Measurements from ENCODE around the gene TMEM147.
A peak's percentile ranks its signal among the peaks of the same experiment; 100 is the strongest.

Gene TMEM147

DNA sequence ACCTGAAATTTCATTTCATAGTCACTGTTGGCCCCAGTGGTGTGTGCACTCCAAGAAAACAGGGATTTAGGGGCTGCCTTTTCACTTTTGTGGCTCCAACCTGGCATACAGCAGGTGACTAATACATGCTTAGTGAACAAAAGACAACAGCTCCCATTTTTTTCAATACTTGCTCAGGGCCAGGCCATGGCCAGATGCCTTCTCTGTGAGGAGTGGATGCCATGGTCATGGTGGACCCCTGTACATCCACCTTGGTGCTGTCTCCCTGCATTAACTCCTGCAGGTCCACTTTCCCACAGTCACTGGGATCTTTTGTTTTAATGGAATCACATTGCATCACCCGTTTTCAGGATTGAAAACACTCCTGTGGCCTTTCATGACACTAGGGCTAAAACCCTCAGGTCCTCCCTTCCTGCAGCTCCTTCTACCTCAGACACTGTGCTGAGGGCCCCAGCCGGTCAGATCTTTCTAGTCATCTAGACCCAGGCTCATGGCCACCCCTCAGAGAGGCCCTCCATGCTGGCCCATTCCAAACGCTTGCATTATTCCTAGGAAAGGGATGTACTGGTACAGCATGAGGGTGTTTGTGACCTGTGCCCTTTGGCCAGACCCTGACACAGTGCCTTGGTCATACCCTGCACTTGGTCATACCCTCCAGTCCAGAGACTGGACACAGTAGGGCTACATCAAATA is 1.2 kb upstream of the TMEM147 start:
- no peak for FAIRE-seq
- no peak for DNase-seq (ENCODE audit: extremely low spot score, insufficient read length, low read depth)

DNA sequence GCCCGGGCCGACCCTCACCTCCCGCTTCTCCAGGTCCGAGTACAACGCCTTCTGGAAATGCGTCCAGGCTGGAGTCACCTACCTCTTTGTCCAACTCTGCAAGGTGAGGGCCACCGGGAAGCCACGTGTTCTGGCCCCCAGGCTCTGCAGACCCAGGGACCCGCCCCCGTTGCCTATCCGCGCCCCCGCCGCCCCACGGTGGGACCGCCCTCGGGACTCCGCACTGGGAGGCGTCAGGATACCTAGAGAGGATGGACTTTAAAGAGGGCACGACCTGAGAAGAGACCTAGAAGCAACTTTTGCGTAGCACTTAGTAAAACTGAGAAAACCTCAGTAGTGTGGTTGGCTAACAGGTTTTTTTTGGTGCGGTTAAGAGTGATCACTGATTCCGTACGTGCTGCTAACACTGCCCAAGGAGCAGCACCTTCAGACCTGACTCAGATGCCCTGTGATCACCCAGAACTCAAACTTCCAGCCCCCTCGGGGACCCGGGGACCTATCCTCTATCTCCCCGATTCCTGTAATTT is 492 bp downstream of the TMEM147 start:
- DNase-seq (ENCODE audit: extremely low spot score, insufficient read length, low read depth) (peak; percentile 70), FAIRE-seq (peak; percentile 92)

DNA sequence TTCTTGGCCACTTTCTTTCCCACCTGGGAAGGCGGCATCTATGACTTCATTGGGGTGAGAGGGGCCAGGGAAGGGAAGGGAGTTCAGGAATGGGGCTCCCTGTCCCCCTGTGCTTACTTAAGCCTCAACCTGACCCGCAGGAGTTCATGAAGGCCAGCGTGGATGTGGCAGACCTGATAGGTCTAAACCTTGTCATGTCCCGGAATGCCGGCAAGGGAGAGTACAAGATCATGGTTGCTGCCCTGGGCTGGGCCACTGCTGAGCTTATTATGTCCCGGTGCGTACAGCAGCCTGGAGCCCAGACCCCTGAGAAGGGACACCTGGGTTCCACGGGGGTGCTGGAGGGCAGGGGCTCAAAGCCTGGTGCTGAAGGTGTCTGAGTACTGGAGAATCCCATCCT is 1.1 kb downstream of the TMEM147 start:
- DNase-seq (ENCODE audit: extremely low spot score, insufficient read length, low read depth) (no peak), FAIRE-seq (no peak)

DNA sequence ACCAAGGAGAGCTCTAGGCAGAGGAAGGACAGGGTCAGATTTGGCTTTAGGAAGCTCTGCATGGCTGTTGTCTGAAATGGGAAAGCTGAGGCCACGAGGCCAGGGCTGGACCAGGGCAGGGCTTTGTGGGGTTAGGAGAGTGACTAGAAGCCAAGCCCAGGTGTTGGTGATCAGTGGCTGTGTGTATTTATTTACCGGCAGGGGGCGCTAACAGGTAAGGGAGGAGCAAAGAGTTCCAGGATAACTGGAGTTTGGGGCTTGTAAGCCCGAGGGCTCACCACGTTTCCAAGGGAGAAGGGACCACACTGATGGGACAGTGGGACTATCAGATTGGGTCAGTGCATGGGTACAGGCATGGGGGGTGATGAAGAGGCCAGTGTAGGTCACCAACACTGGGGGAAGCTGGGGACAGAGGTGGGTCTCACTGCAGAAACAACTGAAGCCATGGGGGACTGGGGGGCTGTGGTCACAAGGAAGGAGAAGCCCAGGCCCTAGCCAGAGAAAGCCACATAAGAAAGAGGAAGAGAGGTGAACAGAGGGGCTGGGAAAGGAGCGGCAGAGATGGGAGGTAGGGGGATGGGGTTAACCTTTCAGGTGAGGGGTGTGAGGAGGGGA is 3.9 kb downstream of the TMEM147 start:
- peak; percentile 53 for DNase-seq (ENCODE audit: extremely low spot score, insufficient read length, low read depth)
- FAIRE-seq = peak; percentile 75

GRCh38 chr19:35549879-35550523 is 4.6 kb downstream of the TMEM147 start:
- FAIRE-seq (no peak), DNase-seq (ENCODE audit: extremely low spot score, insufficient read length, low read depth) (no peak)

DNA sequence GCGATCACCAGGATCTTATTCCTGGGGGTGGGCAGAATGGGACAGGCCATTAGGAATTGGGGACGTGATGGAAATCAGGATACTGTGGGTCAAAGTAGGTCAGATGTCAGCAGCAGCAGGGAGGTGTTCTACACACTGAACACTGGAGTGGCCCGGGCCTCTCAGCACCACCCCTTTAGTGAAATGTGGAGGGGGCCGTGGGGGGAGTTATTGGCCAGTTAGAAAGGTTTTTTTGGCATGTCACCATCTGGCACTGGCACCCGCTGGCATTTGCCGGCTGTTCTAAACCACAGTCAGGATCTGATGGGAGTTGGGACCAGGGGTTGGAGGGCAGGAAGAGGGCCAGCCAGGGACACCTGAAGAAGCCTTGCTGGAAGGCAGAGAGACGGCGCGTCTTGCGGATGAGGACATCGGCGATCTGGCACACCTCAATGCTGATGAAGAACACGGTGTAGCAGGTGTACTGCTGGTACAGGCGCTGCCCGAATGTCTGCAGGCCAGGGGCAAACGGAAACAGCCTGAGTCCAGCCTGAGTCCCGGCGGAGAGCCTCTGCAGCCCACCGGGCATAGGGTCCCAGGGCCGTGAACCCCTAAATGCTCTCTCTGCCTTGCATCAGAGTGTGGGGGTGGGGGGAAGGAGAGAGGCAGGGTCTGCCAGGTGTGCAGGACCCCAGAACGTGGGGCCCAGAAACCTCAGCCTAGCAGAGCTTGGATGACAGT is 5.8 kb downstream of the TMEM147 start:
- DNase-seq (ENCODE audit: extremely low spot score, insufficient read length, low read depth) (no peak), FAIRE-seq (no peak)

- DNase-seq (ENCODE audit: extremely low spot score, insufficient read length, low read depth) (no peak), FAIRE-seq (no peak)
Measured at GRCh38 chr19:35552534-35553384, 7.3 kb downstream of the TMEM147 start.

- no peak for FAIRE-seq
- DNase-seq (ENCODE audit: extremely low spot score, insufficient read length, low read depth) = no peak
Measured at GRCh38 chr19:35553385-35554000, 8.1 kb downstream of the TMEM147 start.

DNA sequence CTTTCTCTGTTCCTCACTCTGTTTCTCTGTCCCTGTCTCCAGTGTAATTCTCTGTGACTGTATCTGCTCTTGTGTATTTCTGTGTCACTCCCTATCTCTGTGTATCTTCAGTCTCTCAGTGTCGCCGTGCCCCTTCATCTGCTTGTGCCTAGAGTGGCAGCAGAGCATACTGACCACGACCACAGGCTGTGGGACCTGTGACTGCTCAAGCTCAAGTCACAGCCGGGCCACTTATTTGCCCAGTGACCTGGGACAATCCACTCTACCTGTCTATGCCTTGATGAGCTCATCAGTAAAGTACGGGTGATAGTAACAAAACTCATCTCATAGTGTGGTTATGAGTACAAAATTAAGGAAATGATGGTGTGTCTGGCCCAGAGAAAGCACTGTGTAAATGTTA is 8.7 kb downstream of the TMEM147 start:
- DNase-seq (ENCODE audit: extremely low spot score, insufficient read length, low read depth) (no peak), FAIRE-seq (no peak)

- no peak for DNase-seq (ENCODE audit: extremely low spot score, insufficient read length, low read depth)
- no peak for FAIRE-seq
Measured at GRCh38 chr19:35555301-35556005, 10.0 kb downstream of the TMEM147 start.

DNA sequence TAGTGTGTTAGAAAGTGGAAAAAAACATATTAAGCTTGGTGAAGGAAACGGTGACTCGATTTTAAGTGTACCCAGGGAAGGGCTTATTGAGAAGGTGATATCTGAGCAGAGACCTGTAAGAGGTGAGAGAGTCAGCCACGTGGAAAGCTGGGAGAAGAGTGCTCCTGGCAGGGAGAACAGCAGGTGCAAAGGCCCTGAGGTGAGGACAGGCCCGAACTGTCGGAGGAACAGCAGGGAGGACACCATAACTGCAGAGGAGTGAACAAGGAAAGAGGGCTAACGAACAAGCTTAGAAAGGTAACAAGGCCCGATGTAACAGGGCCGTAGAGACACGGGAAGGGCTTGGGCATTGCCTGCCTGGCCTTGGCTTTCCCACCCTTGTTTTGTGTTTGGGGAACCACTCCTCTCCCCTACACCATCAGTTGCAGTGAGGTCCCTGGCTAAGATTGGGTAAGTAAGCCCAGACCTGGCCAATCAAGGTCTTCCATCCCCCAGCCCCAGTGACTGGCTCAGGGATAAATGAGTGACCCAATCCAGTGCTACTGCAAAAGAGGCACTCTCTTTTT is 10.7 kb downstream of the TMEM147 start:
- no peak for FAIRE-seq

GRCh38 chr19:35556846-35557538 is 11.6 kb downstream of the TMEM147 start:
- no peak for DNase-seq (ENCODE audit: extremely low spot score, insufficient read length, low read depth)
- FAIRE-seq = no peak

More for the DNA sequence above, 10.7 kb downstream of the TMEM147 start:
- DNase-seq (ENCODE audit: extremely low spot score, insufficient read length, low read depth) = no peak

DNA sequence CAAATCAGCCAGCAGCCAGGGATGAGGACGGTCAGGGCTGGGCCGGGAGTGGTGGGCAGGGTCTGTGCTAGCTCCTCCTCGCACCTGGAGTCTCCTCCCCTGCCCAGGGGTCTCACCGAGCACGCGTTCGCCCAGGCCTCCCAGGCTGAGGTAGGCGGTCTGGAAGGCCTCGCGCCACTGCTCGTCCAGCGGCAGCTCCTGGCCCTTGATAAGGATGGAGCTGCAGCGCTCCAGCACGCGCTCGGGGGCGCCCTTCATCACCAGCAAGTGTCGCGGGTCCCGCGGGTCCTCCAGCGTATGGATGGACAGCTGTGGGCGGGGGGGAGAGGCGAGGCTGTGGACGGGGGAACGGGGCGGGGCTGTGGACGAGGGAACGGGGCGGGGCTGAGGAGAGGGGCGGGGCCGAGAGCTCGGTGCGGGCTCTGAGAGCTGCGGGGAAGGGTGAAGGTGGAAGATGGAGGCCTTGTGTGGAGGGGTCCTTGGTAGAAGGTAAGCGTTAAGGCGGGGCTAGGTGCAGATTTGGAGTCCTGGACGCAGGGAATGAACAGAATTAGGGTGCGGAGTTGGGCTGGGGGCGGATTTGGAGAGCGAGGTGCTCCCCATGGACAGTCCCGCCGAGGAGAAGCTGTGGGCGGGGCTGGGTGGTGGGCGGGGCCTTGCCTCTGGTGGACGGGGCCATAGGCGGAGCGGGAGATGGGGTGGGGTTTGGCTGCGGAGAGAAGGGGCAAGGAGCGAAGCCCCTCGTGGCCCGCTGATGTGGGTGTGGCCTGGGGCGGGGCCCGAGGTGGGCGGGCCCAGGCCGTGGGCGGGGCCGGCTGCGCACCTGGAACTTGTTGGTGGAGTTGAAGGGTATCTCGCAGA is 12.3 kb downstream of the TMEM147 start:
- FAIRE-seq = peak; percentile 38
- peak; percentile 20 for DNase-seq (ENCODE audit: extremely low spot score, insufficient read length, low read depth)

DNA sequence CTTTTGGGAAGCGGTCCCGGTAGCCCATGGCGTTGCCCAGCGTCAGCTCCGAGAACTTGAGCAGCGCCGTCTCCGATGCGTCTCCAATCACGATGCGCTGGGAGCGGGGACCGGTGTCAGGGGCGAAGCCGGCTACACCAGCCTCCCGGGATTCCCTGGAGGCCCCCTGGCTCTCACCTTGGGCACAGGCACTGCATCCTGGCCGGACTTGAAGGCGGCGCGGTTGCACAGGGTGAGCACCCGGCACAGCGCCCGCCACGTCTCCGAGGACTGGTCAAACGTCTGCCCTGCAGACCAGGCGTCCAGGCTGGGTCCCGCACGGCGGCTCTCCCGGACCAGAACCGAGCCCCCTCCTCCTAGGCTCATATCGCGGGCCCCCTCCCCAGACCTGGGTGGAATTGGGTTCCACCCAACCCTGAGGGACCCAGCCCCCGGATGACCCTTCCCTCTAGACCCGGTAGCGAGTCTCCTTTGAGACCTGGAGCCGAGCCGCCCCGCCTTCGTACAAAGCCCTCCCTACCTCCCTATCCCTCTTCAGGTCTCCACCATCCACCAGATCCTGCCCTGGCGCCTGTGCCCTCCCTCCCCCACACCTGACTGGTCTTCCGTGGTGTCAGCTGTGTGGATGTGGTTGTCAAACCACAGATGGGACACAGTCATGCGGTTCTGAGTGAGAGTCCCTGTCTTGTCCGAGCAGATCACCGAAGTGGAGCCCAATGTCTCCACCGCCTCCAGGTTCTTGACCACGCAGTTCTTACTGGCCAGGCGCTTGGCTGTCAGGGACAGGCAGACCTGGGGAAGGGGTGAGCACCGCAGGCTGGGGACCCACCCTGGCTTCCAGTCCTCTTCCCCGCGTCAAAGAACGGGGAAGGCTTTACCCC is 13.2 kb downstream of the TMEM147 start:
- DNase-seq (ENCODE audit: extremely low spot score, insufficient read length, low read depth) = no peak

DNA sequence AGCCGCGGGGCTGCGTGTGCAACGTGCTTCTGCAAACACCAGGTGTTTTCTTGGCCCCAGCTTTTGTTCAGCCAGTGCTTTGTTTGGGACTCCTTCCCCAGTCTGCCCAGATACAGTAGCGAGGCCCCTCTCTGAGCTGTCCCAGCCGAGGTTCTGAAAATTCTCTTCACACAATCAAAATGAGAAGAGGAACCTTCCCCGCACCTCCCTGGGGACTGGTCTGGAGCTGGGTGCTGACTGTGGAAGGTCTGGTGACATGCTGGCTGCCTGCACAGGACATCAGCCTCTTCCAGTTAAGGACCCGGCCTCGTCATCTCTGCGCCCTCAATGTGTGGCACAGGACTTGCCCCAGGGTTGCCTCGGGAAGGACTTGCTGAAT is 13.8 kb downstream of the TMEM147 start:
- DNase-seq (ENCODE audit: extremely low spot score, insufficient read length, low read depth) (peak; percentile 65), FAIRE-seq (peak; percentile 88)

More for the DNA sequence above, 13.2 kb downstream of the TMEM147 start:
- FAIRE-seq = peak; percentile 60

- FAIRE-seq (no peak), DNase-seq (ENCODE audit: extremely low spot score, insufficient read length, low read depth) (no peak)
Measured at GRCh38 chr19:35559781-35560180, 14.4 kb downstream of the TMEM147 start.
